Stimulated activated CD4-positive, alpha-beta T cell treated with anti-CD3 and anti-CD28 coated beads, TNF-alpha, amount 100 ng/mL, for 48 hours (primary cell): ENCODE data around the gene CCDC88C.
A peak's percentile ranks its signal among the peaks of the same experiment; 100 is the strongest.

Source experiments
- DNase-seq, 3 donors: peaks; one replicate each; pipeline ENCODE4 v3.0.0-alpha.2; 2020; ENCODE audit warnings: low read depth in 3 of 3

The CCDC88C gene

DNA sequence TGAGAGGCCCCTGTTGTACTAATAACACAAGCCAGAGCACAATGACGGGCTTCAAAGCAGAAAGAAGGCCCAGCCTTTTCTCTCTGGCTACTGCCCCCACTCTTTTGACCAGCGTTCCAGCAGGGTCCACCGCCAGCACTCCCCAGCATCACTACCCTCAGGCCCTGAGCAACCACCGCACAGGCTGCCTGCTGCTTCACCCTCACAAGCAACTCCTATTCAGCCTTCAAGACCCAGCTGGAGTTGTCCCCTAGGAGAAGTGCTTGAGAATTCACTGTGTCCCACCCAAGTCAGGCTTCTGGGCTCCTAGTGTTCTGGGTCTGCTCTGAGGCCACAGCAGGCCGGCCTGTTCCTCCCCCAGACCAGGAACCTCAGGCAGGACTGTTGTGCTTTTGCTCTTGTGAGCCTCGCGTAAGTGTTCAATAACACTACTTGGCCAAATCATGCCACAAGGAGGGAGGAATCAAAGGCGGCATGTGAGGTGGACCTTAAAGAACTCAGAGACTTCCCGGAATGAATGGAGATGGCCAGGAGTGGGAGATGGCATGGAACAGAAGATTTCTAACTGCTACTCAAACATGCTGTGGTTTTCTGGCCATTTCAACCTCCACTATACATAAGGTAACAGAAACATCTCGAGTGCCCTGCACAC, 89.8 kb downstream of the CCDC88C start:
- no peak for DNase-seq

DNA sequence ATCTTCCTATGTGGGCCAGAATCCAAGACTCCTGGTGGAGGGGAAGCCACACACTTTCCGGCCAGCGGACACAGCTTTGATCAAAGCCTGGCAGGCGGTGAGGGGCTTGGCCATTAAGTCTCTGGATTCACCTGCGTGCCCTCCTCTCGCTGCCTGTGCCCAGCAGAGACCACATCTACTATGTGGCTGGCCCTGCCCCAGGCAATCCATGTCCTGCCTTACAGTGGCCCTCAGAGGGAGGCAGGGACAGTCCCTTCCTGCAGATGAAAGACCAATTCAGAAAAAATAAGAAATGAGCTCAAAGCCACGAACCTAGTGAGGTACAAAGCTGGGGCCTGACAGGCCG, 90.4 kb downstream of the CCDC88C start:
- no peak for DNase-seq

DNA sequence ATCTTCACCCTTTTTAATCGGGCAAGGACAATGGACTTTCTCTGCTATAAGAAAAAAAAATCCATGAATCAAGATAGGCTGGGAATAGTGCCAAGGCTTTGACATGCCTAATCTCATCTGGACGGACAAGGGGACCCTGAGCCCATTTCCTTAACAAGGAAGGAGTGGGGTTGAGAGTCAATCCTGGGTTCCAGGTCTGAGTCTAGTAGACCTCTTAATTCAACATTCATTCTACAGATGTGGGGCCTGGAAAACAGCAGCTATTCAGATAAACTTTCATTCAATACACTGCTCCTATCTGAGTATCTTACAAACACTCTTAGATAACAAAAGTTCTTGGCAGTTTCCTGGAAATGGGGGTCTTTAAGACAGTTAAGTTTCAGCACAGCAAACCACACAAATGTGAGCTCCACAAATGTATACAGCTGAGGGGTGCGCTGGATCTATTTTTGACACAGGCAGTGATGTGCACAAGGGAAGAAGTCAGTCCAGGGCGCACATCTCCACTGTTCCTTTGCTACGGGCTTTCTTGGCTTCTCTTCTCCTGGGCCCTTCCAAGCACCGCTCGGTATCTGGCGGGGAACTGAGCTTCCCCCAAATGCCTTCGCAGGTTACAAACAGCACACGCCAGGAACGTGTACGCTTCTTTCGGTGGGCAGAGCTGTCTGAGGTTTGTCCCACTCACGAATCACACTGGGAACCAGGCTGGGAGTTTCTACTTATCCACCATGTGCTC, 90.9 kb downstream of the CCDC88C start:
- DNase-seq: no peak

DNA sequence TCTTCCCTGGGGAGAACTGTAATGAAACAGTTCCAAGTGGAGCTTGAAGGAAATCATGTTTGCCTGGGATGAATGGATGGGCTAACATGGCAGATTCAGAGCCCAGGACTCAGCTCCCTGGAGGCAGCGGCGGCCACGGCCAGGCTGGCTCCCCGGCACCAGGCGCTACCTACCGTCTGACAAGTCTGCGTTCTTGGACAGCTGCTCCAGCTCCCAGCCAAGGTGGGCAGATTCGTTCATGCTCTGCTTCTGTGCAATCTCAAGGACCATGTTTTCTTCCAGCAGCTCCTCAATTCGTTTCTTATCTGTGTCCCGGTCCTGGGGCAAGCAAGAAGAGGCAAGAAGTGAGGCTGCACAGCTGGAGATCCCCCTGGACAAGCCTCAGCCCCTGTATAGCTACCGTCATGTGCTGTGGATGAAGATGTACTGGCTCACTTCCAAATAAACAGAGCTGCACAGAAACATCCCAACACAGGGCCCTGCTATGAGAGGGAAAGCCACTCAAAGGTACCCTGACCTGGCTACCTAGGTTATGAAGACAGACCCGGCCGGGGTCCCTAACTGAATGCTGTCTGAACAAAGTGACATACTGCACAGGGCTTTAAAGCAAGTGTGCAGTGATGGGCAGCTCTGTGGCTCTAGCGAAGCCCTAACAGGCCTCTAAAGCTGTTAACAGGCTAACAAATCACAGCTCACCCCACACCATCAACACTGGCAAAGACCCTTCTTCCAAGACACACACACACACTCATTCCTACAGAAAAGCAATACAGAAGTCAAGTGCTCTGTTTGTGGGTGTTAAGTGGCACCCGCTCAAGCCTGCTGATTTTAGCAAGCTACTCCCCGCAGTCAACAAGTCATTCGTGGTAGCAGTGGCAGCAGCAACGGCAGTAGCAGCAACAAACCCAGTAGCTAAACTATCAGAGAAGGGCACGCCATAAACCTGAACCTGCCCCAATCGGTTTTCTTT, 92.7 kb downstream of the CCDC88C start:
- no peak for DNase-seq

DNA sequence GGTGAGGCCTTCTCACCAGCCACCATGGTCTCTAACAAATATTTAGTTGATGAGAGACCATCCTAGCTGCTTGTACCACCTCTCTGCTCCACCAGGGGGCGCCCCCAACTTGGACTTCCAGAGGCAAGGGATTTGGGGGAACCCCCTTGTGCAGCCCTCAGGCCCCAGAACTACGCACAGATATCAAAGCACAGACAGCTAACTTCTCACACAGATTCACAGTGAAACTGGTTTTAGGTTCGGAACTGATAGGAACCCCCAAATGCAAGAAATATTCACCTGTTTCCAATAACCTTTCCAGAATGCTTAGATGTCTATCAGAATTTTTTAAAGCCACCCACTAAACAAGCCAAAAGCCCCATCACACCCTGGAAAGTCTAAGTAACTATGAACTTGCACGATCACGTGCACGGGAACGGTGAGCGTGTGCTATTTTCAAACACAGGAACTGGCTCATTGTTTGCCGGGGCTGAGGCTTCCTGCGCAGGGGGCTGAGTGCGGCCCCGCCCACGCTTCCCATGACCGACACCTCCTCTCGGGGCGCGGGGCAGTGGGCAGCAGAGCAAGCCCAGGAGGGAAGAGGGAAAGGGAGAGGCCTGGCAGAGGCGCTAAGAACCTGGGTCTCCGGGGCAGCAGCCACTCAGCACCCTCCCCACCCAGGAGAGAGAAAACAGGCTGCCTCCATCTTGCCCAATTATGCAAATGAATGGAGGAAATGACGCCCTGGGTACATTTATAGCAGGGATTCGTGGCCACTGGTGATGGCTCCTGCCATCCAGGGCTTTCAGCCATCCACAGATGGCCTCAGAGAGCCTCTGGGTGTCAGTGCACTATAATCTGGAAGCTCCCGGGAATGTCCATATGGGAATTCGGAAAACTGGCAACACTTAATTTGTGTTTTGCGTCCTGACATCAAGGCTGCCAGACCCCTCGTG, 93.7 kb downstream of the CCDC88C start:
- DNase-seq: peak; percentile 88 to 96 (median 92)

DNA sequence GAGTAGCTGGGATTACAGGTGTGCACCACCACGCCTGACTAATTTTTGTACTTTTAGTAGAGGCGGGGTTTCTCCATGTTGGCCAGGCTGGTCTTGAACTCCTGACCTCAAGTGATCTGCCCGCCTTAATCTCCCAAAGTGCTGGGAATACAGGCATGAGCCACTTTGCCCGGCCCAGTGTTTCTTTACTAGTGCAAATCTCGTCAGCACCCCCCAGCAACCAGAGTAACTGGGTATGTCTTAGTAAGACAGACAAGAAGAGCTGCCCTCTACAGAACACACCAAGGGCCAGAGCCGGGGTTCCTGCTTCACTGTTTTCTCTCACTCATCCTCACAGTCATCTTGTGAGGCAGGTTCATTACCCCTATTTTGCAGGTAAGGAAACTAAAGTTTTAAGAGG, 94.6 kb downstream of the CCDC88C start:
- no peak for DNase-seq

DNA sequence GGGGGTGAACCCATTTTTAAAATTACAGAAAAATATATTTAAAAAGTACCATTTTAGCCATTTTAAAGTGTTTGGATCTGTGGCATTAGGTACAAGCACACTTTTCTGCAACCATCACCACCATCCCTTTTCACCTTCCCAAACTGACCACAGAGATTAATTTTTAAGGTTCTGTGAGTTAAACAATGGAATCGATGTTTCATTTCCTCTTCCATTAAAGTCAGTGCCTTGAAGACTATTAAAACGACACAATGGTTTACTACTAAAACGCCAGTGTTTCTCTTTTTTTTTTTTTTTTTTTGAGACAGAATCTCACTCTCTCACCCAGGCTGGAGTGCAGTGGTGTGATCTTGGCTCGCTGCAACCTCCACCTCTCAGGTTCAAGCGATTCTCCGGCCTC, 95.0 kb downstream of the CCDC88C start:
- no peak for DNase-seq

DNA sequence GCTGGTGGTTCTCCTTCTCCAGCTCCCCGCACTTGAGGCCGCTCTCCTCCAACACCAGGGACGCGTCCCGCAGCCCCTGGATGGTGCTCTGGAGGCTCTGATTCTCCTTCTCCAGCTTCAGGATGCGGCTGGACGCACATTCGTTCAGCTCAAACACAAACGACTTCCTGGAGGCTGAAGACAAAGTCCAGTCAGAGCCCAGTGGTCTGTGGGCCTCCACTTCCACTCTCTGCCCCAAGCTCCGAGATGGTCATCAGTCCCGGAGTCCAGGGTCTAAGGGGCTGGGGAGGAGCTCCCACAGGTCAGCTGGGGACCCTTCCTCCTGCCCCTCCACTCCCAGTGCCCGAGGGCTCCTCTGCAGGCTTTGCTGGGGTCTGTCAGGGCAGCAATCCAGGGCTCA, 96.5 kb downstream of the CCDC88C start:
- DNase-seq: no peak

DNA sequence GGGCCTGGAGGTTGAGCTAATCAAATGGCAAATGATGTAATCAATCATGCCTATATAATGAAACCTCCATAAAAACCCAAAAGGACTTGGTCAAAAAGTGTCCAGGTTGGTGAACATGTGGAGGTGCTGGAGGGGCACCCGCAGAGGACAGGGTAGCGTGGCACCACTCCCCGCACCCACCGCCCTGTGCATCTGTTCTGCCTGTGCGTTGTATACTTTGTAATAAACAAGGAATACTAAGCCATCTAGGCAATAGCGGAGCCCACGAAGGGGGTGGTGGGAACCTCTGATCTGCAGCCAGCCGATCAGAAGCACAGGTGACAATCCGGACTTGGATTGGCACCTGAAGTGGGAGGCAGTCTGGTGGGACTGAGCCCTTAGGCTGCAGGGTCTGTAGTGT, 97.4 kb downstream of the CCDC88C start:
- no peak for DNase-seq

DNA sequence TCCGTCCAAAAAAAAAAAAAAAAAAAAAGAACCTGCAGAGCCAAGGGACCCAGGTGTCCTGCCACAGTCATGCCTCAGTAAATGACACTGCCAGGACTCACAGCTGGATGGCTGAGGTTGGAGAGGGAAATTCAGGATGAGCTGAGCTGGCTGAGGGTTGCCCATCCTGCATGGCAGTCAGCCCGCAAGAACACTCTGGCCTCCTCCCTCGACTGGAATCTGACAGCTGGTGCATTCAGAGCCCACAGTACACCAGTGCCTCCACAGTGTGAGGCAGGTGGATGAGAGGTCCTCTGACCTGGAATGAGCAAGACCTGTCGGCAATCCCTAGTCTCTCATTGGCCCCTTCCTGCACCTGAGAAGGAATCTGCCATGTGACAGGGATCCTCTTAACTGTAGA, 98.7 kb downstream of the CCDC88C start:
- DNase-seq: no peak

DNA sequence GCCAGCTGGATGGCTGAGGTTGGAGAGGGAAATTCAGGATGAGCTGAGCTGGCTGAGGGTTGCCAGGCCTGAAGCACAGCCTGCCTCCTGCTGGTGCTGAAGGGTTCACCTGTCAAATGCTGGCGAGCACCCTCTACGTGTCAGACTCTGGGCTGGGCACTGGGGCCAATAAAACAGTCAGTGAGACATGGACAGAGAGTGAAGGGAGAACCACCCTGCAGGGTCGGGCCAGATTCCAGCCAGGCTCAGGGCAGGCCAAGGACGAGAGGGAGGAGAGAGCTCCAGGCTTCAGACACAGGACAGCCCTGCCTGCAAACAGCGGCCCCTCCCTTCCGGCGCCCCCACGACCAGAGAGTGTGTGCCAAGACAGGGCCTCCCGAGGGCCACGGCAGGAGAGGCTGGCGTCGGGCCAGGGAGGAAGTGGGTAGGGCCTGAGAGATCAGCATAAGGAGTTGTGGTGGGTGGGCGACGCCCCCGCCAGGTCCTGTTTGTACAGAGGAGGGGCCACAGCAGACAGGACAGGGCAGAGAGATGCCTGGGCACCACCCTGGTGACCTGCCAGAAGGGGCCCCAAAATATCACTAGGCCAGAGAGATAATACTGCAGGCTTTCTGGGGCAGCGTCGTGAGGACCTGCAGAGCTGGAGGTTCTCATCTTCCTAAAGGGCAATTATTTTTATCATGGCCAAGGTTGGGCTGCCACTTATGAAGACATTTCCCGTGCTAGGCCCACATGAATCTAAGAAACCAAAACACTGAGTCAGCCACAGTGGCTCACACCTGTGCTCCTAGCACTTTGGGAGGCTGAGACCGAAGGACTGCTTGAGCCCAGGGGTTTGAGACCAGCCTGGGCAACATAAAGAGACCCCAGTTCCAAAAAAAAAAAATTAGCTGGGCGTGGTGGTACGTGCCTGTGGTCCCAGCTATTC, 100.0 kb downstream of the CCDC88C start:
- DNase-seq: peak; percentile 50 to 83 (median 75)

DNA sequence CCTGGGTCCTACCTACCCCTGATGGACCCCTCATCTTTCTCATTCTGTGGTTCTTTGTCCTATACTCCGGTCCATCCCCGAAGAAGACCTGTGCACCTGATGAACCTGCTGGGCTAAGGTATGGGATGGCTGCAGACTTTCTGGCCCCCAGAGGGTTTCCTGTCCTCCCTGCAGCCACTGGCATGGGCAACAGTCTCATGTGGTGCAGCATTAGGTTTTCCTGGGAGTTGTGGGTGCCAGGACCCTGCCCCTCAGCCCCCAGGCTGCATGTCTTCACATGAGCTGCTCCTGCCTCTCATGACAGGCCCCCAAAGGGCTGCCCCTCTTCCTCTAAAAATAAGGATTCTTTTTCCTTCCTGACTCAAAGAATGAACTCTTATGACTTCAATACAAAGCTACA, 100.9 kb downstream of the CCDC88C start:
- DNase-seq: no peak

DNA sequence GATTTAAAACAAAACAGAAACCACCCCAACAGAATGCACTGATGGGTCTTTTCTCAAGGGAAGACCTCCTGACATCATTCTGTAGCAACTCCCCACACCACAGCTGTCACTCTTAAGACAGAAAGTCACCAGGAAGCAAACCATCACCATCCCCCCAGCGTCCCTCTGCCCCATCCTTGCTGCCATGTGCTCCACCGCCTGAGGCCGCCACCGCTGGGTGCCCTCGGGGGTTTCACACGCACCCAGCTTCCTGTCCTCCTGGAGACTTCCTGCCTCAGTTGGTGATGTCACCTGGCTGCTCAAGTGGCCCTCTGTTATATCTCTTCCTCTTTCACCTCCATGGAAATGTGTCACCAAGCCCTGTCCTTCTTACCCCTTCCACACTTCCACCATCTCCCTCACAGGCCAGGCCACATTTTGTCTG, 101.8 kb downstream of the CCDC88C start:
- DNase-seq: peak; percentile 54 to 83 (median 74)

DNA sequence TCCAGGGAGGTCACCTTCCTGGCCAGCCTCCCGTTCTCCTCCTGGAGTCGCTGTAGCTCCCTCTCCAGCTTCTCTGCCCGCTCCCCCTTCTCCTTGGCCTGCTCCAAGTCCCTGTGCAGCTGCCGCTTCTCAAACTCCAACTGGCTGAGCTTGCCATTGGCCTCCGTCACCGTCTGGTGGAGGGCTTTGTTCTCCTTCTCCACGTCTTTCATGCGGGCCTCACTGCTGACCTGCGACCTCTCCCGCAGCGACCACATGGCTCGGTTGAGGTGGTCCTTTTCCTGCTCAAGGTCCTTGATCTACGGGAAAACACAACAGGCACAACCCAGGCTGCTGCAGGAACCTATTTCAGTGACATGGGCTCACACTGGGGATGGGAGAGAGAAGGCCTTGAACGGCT, 103.8 kb downstream of the CCDC88C start:
- DNase-seq: no peak

DNA sequence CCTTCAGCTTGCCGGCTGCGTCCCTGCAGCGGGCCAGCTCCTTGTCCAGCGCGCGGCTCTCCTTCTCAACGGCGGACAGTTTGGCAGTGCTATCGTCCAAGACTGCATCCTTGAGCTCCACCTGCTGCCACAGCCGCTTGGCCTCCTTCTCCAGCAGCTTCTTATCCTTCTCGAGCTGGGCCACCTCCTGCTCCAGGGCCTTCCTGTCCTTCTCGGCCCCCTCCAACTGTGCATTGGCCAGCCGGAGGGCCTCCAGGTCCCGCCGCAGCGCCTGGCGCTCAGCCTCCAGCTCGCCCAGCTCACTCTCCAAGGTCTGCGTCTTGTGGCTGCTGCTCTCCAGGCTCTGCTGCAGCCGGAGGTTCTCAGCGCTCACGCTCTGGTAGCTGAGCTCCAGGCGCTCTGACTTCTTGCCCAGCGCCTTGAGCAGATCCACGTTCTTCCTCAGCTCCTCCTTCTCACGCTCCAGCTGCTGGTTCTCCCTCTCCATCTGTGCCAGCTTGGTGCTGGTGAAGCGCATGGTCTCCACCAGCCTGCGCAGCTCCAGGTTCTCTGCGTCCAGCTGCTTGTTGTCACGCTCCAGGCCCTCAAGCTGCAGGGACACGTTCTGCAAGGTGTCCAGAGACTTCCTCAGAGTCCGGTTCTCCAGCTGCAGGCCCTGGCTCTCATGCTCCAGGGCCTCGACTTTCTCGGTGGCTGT, 104.3 kb downstream of the CCDC88C start:
- no peak for DNase-seq

DNA sequence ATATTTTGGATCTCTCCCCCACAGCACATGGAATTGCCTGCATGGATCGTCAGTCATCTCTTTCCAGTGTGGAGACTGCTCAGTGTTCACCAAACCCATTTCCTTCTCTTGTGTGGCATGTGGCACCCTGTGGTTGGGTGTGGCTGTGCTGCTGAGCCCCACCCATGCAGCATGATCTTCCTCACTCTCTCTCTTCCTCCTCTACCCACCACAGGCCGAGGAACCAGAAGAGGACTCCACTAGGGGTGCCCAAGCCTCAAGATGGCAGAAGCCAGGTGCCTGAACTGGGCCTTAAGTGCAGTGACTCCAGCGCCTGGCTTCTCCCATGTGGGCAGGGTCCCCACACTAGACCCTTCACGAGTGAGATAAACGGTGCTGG, 106.3 kb downstream of the CCDC88C start:
- no peak for DNase-seq

DNA sequence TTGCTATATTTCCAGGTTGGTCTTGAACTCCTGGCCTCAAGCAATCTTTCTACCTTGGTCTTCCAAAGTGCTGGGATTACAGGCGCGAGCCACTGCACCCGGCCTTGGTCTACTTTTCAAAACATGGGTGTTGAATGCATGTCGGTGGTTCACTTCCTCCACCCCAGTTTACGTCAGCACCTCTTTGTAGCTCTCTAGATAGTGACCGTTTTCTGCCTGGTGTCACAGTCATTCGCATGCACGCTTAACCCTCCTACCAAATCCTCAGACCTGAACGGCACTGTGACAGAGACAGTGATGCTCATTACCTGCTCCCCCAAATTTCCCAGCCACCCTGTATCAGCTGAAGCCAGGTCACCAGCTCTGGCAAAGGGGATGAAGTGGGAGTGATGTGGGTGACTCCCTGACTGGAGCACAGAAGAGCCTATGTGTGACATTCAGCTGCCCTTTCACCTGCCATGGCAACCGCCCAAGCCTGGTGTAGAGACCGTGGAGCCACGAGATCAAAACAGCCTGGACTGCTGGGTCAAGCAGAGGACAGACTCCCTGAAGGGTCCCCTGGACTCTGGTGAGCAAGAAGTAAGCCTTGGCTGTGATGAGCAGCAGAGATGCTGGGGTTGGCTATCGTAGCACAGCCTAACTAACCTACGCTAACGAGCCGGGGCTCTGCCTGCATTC, 106.9 kb downstream of the CCDC88C start:
- DNase-seq: no peak

DNA sequence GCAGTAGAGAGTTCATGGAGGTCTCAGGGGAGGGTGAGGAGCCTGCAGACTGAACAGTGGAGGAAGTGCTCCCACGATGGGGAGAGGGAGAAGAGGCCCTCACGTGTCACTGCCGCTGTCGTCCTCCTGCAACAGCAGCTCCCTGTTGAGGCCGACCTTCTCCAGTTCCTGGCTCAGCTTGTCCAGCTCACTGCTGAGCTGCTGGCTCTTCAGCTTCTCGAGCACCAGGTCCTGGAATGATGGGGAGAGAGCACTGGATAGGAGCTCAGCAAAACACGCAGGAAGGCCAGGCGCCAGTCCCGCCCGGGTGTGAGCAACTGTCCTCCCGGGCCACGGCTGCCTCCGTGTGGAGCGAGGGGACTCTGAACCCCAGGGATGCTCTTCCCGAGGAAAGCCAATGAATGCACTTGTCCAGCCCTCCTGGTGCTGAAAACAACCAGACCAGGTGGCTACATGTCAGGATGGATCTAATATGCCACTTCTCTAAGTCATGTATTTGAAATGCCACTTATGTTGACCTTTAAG, 107.8 kb downstream of the CCDC88C start:
- no peak for DNase-seq

DNA sequence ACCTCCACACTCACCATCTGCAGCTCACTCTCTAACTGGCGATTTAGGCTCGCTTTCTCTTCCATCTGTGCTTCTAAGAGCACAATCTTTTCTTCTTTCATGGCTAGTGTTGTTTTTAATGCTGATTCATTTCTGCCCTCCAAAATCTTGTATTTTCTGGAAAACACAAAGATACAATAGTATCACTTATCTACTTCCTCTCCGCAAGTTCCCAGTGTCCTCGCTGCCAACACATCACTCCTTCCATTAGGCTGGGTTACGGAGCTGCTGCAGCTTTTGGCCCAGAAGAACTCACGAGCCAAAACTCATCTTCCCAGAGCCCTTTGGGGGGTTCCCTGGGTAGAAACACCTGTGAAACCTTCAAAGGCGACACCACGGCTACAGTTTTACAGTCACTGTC, 109.3 kb downstream of the CCDC88C start:
- no peak for DNase-seq
